ENCODE results near the gene LCOR. TPM values are rescaled to one million over a fixed set of nuclear protein-coding genes. Genes with fewer than 3 reads are reported as not detected.

Gene LCOR
- polyA plus RNA-seq, 1 donor from 2014 or later: 19.8 TPM

GRCh38 chr10:97037365-97038361 is 205.6 kb downstream of the LCOR start:
- H3K36me3 Mint-ChIP-seq: no peaks in the 10 kb centered on the region
- H3K4me3 Mint-ChIP-seq: peak overlapping the region; percentile 69 to 93 (median 86)
- H3K27ac Mint-ChIP-seq: no peak overlapping the region
- peaks cover 10% of the 10 kb centered on the region for H3K27me3 Mint-ChIP-seq
- H3K9me3 Mint-ChIP-seq: no peaks in the 10 kb centered on the region
- H3K4me1 Mint-ChIP-seq: peaks cover 0 to 8% (median 8%) of the 10 kb centered on the region in 3 donors

GRCh38 chr10:97038688-97039087 is 206.6 kb downstream of the LCOR start:
- Mint-ChIP-seq H3K27ac (no peak overlapping the region), H3K4me1 (peaks cover 0 to 8% (median 8%) of the 10 kb centered on the region in 3 donors), H3K4me3 (peak overlapping the region in 2 of 4 donors; percentile 26 to 93), H3K36me3 (no peaks in the 10 kb centered on the region), H3K27me3 (peaks cover 12% of the 10 kb centered on the region), H3K9me3 (no peaks in the 10 kb centered on the region)

GRCh38 chr10:97039538-97040247 is 207.6 kb downstream of the LCOR start:
- no peaks in the 10 kb centered on the region for H3K36me3 Mint-ChIP-seq
- H3K4me1 Mint-ChIP-seq: peaks cover 0 to 8% (median 8%) of the 10 kb centered on the region in 3 donors
- H3K27ac Mint-ChIP-seq: peak overlapping the region in 1 of 3 donors; percentile 5
- peaks cover 12% of the 10 kb centered on the region for H3K27me3 Mint-ChIP-seq
- H3K9me3 Mint-ChIP-seq: peaks cover 0 to 2% (median 0%) of the 10 kb centered on the region in 3 donors
- H3K4me3 Mint-ChIP-seq: peak overlapping the region in 2 of 4 donors; percentile 26 to 27

GRCh38 chr10:97040248-97040584 is 208.1 kb downstream of the LCOR start:
- Mint-ChIP-seq H3K4me3 (no peak overlapping the region), H3K27me3 (peaks cover 11% of the 10 kb centered on the region), H3K9me3 (peaks cover 0 to 2% (median 0%) of the 10 kb centered on the region in 3 donors), H3K36me3 (no peaks in the 10 kb centered on the region), H3K4me1 (peaks cover 0 to 8% (median 8%) of the 10 kb centered on the region in 3 donors), H3K27ac (no peak overlapping the region)

- H3K27ac Mint-ChIP-seq: no peak overlapping the region
- H3K4me1 Mint-ChIP-seq: peaks cover 0 to 8% (median 8%) of the 10 kb centered on the region in 3 donors
- peaks cover 8% of the 10 kb centered on the region for H3K27me3 Mint-ChIP-seq
- H3K4me3 Mint-ChIP-seq: peak overlapping the region in 1 of 4 donors; percentile 47
- peaks cover 0 to 2% (median 0%) of the 10 kb centered on the region in 3 donors for H3K9me3 Mint-ChIP-seq
- H3K36me3 Mint-ChIP-seq: no peaks in the 10 kb centered on the region
Observed at GRCh38 chr10:97040706-97041105, 208.6 kb downstream of the LCOR start.

- H3K4me3 Mint-ChIP-seq: peak overlapping the region in 1 of 4 donors; percentile 39
- peaks cover 2% of the 10 kb centered on the region for H3K27me3 Mint-ChIP-seq
- peaks cover 0 to 2% (median 0%) of the 10 kb centered on the region in 3 donors for H3K9me3 Mint-ChIP-seq
- H3K36me3 Mint-ChIP-seq: no peaks in the 10 kb centered on the region
- no peak overlapping the region for H3K27ac Mint-ChIP-seq
- peaks cover 0 to 8% (median 8%) of the 10 kb centered on the region in 3 donors for H3K4me1 Mint-ChIP-seq
Observed at GRCh38 chr10:97042081-97042480, 210.0 kb downstream of the LCOR start.

- peak overlapping the region in 1 of 3 donors; percentile 40 for H3K27ac Mint-ChIP-seq
- H3K36me3 Mint-ChIP-seq: no peaks in the 10 kb centered on the region
- H3K27me3 Mint-ChIP-seq: peaks cover 2% of the 10 kb centered on the region
- H3K4me3 Mint-ChIP-seq: no peak overlapping the region
- peaks cover 0 to 2% (median 2%) of the 10 kb centered on the region in 3 donors for H3K4me1 Mint-ChIP-seq
- peaks cover 0 to 2% (median 0%) of the 10 kb centered on the region in 3 donors for H3K9me3 Mint-ChIP-seq
Observed at GRCh38 chr10:97042716-97043562, 210.8 kb downstream of the LCOR start.

GRCh38 chr10:97043563-97043855 is 211.4 kb downstream of the LCOR start:
- H3K36me3 Mint-ChIP-seq: no peaks in the 10 kb centered on the region

More at GRCh38 chr10:97043563-97043855, 211.4 kb downstream of the LCOR start:
- Mint-ChIP-seq H3K4me3 (no peak overlapping the region), H3K9me3 (peaks cover 0 to 2% (median under 1%) of the 10 kb centered on the region in 3 donors), H3K4me1 (peaks cover 0 to under 1% (median 0%) of the 10 kb centered on the region in 3 donors), H3K27ac (peak overlapping the region in 1 of 3 donors; percentile 63), H3K27me3 (peaks cover 2% of the 10 kb centered on the region)

Other genes starting within 250 kb of the LCOR start
- gene TM9SF3, start 245.3 kb upstream of the LCOR start, polyA plus RNA-seq: 31.7 TPM
- 174 TPM for gene PIK3AP1, start 111.8 kb upstream of the LCOR start, polyA plus RNA-seq

Measured in IgD-negative memory B cell (primary cell).